Epithelial cell of esophagus (primary cell): Measurements from ENCODE around the gene LRRC8E.

ENCODE experiments used
- DNase-seq: peaks from one replicate; pipeline ENCODE4 v3.0.0; 2010; ENCODE audit warnings: low read depth
- H3K4me3 ChIP-seq: 2 replicates; pipeline ENCODE4 v1.5.1; 2011; ENCODE audit warnings: mild to moderate bottlenecking, low read length, control low read depth
- TF ChIP-seq, protein P1 (sequence below): IDR thresholded peaks from 2 replicates; pipeline ENCODE4 v1.5.1; 2011; ENCODE audit warnings: low read depth, mild to moderate bottlenecking, low read length, control low read depth, inconsistent platforms; ENCODE audit not compliant: insufficient read depth; ENCODE audit errors: missing control alignments

Gene LRRC8E

GRCh38 chr19:7913652-7914051 lies 25.3 kb downstream of the LRRC8E start:
- TF ChIP-seq, protein P1, sequence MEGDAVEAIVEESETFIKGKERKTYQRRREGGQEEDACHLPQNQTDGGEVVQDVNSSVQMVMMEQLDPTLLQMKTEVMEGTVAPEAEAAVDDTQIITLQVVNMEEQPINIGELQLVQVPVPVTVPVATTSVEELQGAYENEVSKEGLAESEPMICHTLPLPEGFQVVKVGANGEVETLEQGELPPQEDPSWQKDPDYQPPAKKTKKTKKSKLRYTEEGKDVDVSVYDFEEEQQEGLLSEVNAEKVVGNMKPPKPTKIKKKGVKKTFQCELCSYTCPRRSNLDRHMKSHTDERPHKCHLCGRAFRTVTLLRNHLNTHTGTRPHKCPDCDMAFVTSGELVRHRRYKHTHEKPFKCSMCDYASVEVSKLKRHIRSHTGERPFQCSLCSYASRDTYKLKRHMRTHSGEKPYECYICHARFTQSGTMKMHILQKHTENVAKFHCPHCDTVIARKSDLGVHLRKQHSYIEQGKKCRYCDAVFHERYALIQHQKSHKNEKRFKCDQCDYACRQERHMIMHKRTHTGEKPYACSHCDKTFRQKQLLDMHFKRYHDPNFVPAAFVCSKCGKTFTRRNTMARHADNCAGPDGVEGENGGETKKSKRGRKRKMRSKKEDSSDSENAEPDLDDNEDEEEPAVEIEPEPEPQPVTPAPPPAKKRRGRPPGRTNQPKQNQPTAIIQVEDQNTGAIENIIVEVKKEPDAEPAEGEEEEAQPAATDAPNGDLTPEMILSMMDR, result no peak
- no peak overlapping the region for H3K4me3 ChIP-seq

DNA sequence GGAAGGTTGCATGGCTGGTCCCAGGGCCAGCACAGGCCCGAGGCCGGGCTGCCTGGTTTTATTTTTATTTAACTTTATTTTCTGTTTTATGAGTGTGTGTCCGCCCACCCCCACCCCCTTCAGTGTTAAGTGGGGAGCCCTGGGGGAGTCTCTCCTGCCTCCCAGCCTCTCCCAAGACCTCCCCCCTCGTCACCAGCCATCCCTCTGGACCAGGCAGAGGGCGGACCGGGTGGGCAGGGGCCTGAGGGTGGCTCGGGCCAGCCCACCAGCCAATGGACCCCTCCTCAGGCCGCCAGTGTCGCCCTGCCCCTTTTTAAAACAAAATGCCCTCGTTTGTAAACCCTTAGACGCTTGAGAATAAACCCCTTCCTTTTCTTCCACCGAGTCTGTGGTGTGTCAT lies 25.8 kb downstream of the LRRC8E start:
- no peak for DNase-seq
- H3K4me3 ChIP-seq, result no peak overlapping the region
- TF ChIP-seq, protein P1, result no peak

More at GRCh38 chr19:7913652-7914051, 25.3 kb downstream of the LRRC8E start:
- DNase-seq, result no peak

DNA sequence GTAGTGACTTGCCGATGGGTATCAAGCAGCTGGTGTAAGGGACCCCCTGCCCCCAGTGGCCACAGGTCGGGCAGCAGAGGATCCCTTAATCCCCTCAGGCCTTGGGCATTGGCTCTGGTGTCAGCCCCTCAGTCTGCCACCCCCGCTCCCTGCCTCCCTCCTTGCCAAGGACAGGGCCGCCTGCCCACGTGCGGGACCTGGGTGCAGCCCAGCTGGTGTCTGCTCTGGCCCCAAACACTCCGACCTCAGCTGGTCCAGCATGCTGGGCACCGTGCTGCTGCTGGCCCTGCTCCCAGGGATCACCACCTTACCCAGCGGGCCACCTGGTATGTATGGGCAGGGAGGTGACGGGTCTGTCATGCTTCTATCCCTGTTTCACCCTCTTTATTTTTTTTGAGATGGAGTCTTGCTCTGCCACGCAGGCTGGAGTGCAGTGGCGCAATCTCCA lies 26.3 kb downstream of the LRRC8E start, which contains the start of gene TGFBR3L:
TSS of gene TGFBR3L (plus strand) at position 233 of the 448 bp plus-strand sequence.
- TF ChIP-seq, protein P1, result no peak
- H3K4me3 ChIP-seq, result no peak within 1 kb of the TSS
- DNase-seq, result no peak

- DNase-seq, result no peak
- H3K4me3 ChIP-seq, result peak overlapping the region; percentile 41
- TF ChIP-seq, protein P1, result no peak
These were observed 27.2 kb downstream of the LRRC8E start for GRCh38 chr19:7915250-7916102.

DNA sequence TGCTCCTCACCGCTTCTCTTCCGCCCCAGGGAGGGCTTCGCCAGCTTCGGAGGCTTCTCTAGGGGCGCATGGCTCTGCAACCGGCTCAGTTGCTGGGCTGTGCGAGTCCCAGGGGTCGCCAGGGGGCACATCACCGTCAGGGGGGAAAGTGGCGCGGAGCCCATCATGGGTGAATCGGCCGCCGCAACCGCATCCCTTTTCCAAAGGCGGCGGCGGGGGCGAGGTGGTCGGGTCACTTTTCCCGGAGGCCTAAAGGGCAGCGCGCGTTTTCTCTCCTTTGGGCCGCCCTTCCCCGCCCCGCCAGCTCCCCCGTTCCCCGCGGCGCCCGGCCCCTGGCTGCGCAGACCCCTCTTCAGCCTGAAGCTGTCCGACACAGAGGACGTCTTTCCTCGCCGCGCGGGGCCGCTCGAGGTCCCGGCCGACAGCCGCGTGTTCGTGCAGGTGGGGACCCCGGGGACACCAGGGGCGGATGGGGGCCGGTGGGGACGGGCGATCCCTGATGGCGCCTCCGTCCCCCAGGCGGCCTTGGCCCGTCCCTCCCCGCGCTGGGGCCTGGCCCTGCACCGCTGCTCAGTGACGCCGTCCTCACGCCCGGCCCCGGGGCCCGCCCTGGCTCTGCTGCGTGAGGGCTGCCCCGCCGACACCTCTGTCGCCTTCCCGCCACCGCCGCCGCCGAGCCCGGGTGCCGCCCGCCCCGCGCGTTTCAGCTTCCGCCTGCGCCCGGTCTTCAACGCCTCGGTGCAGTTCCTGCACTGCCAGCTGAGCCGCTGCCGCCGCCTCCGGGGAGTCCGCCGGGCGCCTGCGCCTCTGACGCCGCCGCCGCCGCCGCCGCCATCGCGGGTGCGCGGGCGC lies 28.0 kb downstream of the LRRC8E start:
- peak; percentile 56 for DNase-seq
- peak overlapping the region; percentile 52 for H3K4me3 ChIP-seq
- TF ChIP-seq, protein P1, result no peak

DNA sequence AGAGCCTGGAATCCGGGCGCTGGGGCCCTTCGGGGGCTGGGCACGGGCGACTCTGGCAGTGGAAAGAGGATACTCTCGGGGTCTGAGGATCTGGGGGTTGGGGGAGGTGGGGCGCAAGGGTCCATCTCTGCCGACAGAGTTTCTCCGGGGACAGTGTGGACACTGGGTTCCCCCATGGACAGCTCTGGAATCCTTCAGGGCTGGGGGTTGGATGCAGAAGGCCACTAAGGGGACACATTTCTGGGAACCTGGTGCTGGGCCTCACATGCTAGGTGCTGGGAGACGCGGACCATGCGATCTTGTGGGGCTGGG lies 28.6 kb downstream of the LRRC8E start:
- no peak for DNase-seq
- TF ChIP-seq, protein P1, result no peak
- peak overlapping the region; percentile 52 for H3K4me3 ChIP-seq
